Measurements from ENCODE around the gene TRIM7. TPM values are rescaled to one million over a fixed set of nuclear protein-coding genes. Genes with fewer than 3 reads are reported as not detected.
A peak's percentile ranks its signal among the peaks of the same experiment; 100 is the strongest.

The TRIM7 gene
- total and polyA plus RNA-seq, 2 donors (not counting 1 experiment from before 2014, with no cell fraction given), result 1.7 to 7.4 TPM

DNA sequence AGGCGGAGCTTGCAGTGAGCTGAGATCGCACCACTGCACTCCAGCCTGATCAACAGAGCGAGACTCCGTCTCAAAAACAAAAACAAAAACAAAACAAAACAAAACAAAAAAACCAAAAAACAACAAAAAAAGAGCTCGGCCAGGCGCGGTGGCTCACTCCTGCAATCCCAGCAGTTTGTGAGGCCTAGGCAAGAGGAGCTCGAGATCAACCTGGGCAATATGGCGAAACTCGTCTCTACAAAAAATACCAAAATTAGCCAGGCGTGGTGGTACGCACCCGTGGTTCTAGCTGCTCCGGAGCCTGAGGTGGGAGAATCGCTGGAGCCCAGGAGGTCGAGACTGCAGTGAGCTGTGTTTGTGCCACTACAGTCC lies 20.2 kb downstream of the TRIM7 start:
- H3K4me2 ChIP-seq (replicated peaks; ENCODE audit: low read depth, low read length, poor library complexity, severe bottlenecking), result peak overlapping the region; percentile 96
- no peaks in the 10 kb centered on the region for H3K9me3 Mint-ChIP-seq (ENCODE audit: insufficient read depth)
- H3K79me2 ChIP-seq (ENCODE audit: control insufficient read depth, insufficient read depth, low read length), result no peaks in the 10 kb centered on the region
- POLR2A ChIA-PET, result interaction anchor here (0.8 to 2.5 kb wide), 8 partner anchors 11 to 375 kb away, joined by 3 to 17 read pairs (median 4); partner anchors contain the start of genes RACK1, TRIM41 and TRIM52
- H3K9me3 ChIP-seq (ENCODE audit: control extremely low read depth in 1 of 3, control insufficient read depth in 2 of 3, insufficient read depth in 1 of 3, low read length in 2 of 3), result peaks cover 0 to 17% (median 0%) of the 10 kb centered on the region in 3 donors
- no peak for ATAC-seq (ENCODE audit: low read depth)
- H3K36me3 ChIP-seq (replicated peaks in 1 of 2; ENCODE audit: control extremely low read depth in 1 of 2, control insufficient read depth in 1 of 2, extremely low read depth in 1 of 2, insufficient read depth in 2 of 2, low read length in 1 of 2), result no peaks in the 10 kb centered on the region
- H3K27me3 ChIP-seq (replicated peaks in 1 of 4; ENCODE audit: control extremely low read depth in 1 of 4, control insufficient read depth in 3 of 4, insufficient read depth in 4 of 4, low read length in 3 of 4), result no peaks in the 10 kb centered on the region
- CTCF ChIA-PET, result interaction anchor here (0.6 to 4.1 kb wide), 23 partner anchors 10 to 400 kb away, joined by 3 to 24 read pairs (median 5); partner anchors contain the start of genes RACK1, TRIM41, TRIM52 and TRIM7
- no peak overlapping the region for H2AFZ ChIP-seq (ENCODE audit: insufficient read depth, low read depth, low read length, poor library complexity, severe bottlenecking)
- peak overlapping the region; percentile 92 for H3K4me3 Mint-ChIP-seq
- no peaks in the 10 kb centered on the region for H4K20me1 ChIP-seq (ENCODE audit: control insufficient read depth, insufficient read depth, low read length, poor library complexity, severe bottlenecking)
- WGBS (ENCODE audit: insufficient coverage), result 96% methylated on average over 9 of the region's 16 CpGs
- peak overlapping the region in 2 of 5 experiments; percentile 57 to 76 for H3K4me3 ChIP-seq (ENCODE audit: control extremely low read depth in 1 of 5, extremely low read depth in 1 of 5, insufficient read depth in 1 of 5, low read depth in 2 of 5, low read length in 4 of 5)
- H3K4me1 Mint-ChIP-seq, result peaks cover 50% of the 10 kb centered on the region
- peaks cover 8 to 52% of the 10 kb centered on the region in 2 donors for H3K4me1 ChIP-seq (ENCODE audit: control insufficient read depth in 2 of 2, insufficient read depth in 2 of 2, low read length in 2 of 2)
- H3K27me3 Mint-ChIP-seq, result peaks cover 6% of the 10 kb centered on the region
- DNase-seq, result peak; percentile 25
- H3K9ac ChIP-seq (ENCODE audit: low read length), result peak overlapping the region; percentile 66
- TF ChIP-seq EZH2 (IDR thresholded peaks at IDR 0.05; ENCODE audit: borderline replicate concordance, insufficient read depth, low read depth, low read length, poor library complexity, severe bottlenecking), result no peak
- TF ChIP-seq, protein P1, sequence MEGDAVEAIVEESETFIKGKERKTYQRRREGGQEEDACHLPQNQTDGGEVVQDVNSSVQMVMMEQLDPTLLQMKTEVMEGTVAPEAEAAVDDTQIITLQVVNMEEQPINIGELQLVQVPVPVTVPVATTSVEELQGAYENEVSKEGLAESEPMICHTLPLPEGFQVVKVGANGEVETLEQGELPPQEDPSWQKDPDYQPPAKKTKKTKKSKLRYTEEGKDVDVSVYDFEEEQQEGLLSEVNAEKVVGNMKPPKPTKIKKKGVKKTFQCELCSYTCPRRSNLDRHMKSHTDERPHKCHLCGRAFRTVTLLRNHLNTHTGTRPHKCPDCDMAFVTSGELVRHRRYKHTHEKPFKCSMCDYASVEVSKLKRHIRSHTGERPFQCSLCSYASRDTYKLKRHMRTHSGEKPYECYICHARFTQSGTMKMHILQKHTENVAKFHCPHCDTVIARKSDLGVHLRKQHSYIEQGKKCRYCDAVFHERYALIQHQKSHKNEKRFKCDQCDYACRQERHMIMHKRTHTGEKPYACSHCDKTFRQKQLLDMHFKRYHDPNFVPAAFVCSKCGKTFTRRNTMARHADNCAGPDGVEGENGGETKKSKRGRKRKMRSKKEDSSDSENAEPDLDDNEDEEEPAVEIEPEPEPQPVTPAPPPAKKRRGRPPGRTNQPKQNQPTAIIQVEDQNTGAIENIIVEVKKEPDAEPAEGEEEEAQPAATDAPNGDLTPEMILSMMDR (IDR thresholded peaks at IDR 0.05), result no peak
- H3K27ac Mint-ChIP-seq, result peak overlapping the region; percentile 95
- H3K27ac ChIP-seq (ENCODE audit: low read length in 2 of 2), result no peak overlapping the region
- intact Hi-C loops (cut with micrococcal nuclease), result loop anchor here (1.0 kb wide), 2 partner anchors 26 to 38 kb away; partner anchors contain the start of gene TRIM41

DNA sequence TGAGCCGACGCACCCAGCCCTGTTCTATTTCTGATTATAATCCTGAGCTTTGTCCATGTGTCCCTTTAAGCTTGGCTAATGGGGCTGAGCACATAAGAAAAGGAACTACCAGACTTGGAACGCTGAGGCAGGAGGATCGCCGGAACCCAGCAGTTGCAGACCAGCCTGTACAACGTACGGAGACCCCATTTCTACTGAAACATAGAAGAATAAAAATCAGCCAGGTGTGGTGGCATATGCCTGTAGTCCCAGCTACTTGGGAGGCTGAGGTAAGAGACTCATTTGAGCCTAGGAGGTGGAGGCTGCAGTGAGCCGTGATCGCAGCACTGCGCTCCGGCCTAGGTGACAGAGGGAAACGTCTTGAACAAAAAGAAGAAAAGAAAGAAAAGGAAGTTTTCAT lies 22.3 kb downstream of the TRIM7 start:
- TF ChIP-seq, protein P1 (IDR thresholded peaks at IDR 0.05), result no peak
- no peak for TF ChIP-seq EZH2 (IDR thresholded peaks at IDR 0.05; ENCODE audit: borderline replicate concordance, insufficient read depth, low read depth, low read length, poor library complexity, severe bottlenecking)
- H3K4me1 ChIP-seq (ENCODE audit: control insufficient read depth in 2 of 2, insufficient read depth in 2 of 2, low read length in 2 of 2), result peaks cover 8 to 39% of the 10 kb centered on the region in 2 donors
- H3K9ac ChIP-seq (ENCODE audit: low read length), result no peak overlapping the region
- H3K27ac Mint-ChIP-seq, result peak overlapping the region; percentile 62
- H3K36me3 ChIP-seq (replicated peaks in 1 of 2; ENCODE audit: control extremely low read depth in 1 of 2, control insufficient read depth in 1 of 2, extremely low read depth in 1 of 2, insufficient read depth in 2 of 2, low read length in 1 of 2), result no peaks in the 10 kb centered on the region
- peaks cover 37% of the 10 kb centered on the region for H3K4me1 Mint-ChIP-seq
- WGBS (ENCODE audit: insufficient coverage), result 72% methylated on average over 6 of the region's 12 CpGs
- H3K9me3 Mint-ChIP-seq (ENCODE audit: insufficient read depth), result no peaks in the 10 kb centered on the region
- no peaks in the 10 kb centered on the region for H4K20me1 ChIP-seq (ENCODE audit: control insufficient read depth, insufficient read depth, low read length, poor library complexity, severe bottlenecking)
- POLR2A ChIA-PET, result no interaction called here
- DNase-seq, result peak; percentile 52
- peak overlapping the region; percentile 69 for H3K4me3 Mint-ChIP-seq
- intact Hi-C loops (cut with micrococcal nuclease), result no loop called here
- peaks cover 0 to 14% (median 0%) of the 10 kb centered on the region in 3 donors for H3K9me3 ChIP-seq (ENCODE audit: control extremely low read depth in 1 of 3, control insufficient read depth in 2 of 3, insufficient read depth in 1 of 3, low read length in 2 of 3)
- ATAC-seq (ENCODE audit: low read depth), result no peak
- H3K27me3 Mint-ChIP-seq, result no peaks in the 10 kb centered on the region
- CTCF ChIA-PET, result interaction anchor here (0.8 to 4.1 kb wide), 4 partner anchors 10 to 24 kb away, joined by 3 to 18 read pairs (median 8); no protein-coding TSS in a partner anchor
- H3K4me2 ChIP-seq (replicated peaks; ENCODE audit: low read depth, low read length, poor library complexity, severe bottlenecking), result peak overlapping the region; percentile 40
- no peak overlapping the region for H3K4me3 ChIP-seq (ENCODE audit: control extremely low read depth in 1 of 5, extremely low read depth in 1 of 5, insufficient read depth in 1 of 5, low read depth in 2 of 5, low read length in 4 of 5)
- no peak overlapping the region for H3K27ac ChIP-seq (ENCODE audit: low read length in 2 of 2)
- no peaks in the 10 kb centered on the region for H3K79me2 ChIP-seq (ENCODE audit: control insufficient read depth, insufficient read depth, low read length)
- no peaks in the 10 kb centered on the region for H3K27me3 ChIP-seq (replicated peaks in 1 of 4; ENCODE audit: control extremely low read depth in 1 of 4, control insufficient read depth in 3 of 4, insufficient read depth in 4 of 4, low read length in 3 of 4)
- H2AFZ ChIP-seq (ENCODE audit: insufficient read depth, low read depth, low read length, poor library complexity, severe bottlenecking), result peak overlapping the region; percentile 0
